GM12872 (cell line): ENCODE results near the gene PRRT4.

Source experiments
- TF ChIP-seq, protein P1 (sequence below): IDR thresholded peaks from 3 replicates; pipeline ENCODE4 v1.5.1; 2011; ENCODE audit warnings: low read depth, mild to moderate bottlenecking, low read length, moderate library complexity; ENCODE audit not compliant: insufficient read depth

Gene PRRT4

DNA sequence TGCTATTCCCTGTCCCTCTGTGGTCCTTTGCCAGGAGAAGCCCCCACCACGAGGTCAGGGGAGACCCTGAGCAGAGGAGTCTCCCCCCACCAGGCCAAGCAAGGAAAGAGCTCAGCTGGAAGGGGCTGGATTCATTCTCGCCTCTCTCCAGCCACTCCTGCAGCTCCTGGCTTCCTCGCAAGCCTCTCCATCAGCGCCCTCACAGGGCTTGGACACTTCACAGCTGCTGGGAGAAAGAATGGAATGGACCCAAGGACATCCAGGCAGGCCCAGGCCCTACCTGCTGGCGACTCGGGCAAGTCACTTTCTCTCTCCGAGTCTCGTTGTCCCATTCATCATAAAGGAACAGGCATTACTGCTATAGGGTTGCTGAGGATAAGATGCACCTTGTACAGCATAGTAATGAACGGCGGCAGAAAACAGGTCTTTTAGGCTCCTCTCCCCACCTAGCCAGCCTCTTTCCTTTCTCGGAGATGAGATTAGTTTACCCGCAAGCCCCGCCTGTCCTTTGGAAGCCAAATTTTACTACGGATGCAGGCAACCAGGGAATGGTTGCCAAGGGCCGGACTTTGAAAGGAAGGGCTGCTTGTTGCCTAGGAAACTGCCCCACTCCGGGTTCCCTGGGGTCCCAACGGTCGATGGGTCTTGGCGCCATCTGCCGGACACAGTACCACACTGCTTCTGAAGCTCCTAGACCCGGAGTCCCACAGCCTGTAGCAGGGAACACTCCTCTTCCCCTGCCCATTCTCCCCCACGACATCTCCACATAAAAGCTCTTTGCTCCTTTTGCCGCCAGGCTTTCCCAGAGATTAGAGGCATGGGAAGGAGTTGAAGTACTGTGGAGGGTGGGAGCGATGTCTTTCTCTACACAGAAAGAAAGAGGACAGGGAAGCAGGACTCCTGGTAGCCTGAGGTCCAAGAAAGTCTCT is 26.0 kb upstream of the PRRT4 start:
- TF ChIP-seq, protein P1, sequence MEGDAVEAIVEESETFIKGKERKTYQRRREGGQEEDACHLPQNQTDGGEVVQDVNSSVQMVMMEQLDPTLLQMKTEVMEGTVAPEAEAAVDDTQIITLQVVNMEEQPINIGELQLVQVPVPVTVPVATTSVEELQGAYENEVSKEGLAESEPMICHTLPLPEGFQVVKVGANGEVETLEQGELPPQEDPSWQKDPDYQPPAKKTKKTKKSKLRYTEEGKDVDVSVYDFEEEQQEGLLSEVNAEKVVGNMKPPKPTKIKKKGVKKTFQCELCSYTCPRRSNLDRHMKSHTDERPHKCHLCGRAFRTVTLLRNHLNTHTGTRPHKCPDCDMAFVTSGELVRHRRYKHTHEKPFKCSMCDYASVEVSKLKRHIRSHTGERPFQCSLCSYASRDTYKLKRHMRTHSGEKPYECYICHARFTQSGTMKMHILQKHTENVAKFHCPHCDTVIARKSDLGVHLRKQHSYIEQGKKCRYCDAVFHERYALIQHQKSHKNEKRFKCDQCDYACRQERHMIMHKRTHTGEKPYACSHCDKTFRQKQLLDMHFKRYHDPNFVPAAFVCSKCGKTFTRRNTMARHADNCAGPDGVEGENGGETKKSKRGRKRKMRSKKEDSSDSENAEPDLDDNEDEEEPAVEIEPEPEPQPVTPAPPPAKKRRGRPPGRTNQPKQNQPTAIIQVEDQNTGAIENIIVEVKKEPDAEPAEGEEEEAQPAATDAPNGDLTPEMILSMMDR = peak; percentile 94

DNA sequence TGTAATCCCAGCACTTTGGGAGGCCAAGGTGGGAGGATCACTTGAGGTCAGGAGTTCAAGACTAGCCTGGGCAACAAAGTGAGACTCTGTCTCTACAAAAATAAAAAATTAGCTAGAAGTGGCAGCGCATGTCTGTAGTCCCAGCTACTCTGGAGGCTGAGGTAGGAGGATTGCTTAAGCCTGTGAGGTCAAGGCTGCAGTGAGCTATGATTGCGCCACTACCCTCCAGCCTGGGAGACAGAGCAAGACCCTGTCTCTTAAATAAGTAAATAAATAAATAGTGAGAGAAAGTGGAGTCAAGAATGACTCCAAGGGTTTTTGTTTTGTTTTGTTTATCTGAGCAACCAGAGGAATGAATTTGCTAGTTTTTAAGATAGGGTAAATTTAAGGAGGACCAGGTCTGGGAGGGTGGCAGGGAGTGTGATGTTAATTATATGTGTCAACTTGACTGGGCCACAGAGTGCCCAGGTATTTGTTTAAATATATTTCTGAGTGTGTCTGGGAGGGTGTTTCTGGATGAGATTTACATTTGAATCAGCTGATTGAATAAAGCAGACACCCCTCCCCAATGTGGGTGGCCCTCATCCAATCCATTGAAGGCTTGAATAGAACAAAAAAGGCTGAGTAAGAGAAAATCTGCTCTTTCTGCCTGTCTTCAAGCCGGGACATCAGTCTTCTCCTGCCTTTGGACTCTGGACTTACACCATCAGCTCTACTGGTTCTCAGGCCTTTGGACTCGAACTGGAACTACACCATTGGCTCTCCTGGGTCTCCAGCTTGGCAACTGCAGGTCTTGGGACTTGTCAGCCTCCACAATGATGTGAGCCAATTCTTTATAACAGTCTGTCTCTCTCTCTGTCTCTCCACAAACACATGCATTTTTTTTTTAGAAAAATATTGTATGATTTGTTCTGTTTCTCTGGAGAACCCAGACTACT is 24.8 kb upstream of the PRRT4 start:
- TF ChIP-seq, protein P1 = no peak

DNA sequence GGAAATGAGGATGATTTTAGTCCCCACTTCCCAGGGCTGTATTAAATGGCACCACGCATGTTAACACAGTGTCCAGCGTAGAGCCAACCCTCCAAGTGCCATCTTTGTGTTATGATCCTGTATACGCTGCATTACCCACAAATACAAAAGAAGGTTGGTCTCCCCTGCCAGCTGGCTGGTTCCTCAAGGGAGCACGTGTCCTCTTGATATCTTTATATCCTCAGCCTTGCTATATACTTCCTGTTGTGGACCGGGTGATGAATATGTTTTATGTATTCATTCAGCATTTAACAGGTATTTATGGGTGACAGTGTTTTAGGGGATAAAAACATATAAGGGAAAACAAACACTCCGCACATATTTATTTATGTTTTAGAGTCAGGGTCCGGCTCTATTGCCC is 23.2 kb upstream of the PRRT4 start:
- TF ChIP-seq, protein P1 = no peak

DNA sequence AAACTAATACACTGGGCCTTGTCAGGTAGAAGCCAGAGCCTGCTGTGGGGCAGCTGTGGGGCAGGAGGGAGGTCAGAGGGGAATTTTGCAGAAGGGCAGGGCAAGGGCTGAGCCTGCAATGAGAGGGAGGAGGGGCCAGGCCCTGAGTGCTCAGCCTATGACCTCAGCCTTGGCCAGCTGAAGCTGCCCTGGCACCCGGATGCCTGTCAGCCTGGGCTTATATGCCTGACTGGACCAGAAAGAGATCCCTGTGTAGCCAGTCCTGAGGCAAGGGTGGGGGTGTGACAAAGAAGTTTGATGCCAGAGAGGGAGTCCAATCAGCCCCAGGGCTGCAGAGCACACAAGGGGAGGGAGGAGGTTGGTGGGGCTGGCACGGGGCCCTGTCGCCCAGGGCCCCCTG is 22.3 kb upstream of the PRRT4 start:
- TF ChIP-seq, protein P1 = no peak

DNA sequence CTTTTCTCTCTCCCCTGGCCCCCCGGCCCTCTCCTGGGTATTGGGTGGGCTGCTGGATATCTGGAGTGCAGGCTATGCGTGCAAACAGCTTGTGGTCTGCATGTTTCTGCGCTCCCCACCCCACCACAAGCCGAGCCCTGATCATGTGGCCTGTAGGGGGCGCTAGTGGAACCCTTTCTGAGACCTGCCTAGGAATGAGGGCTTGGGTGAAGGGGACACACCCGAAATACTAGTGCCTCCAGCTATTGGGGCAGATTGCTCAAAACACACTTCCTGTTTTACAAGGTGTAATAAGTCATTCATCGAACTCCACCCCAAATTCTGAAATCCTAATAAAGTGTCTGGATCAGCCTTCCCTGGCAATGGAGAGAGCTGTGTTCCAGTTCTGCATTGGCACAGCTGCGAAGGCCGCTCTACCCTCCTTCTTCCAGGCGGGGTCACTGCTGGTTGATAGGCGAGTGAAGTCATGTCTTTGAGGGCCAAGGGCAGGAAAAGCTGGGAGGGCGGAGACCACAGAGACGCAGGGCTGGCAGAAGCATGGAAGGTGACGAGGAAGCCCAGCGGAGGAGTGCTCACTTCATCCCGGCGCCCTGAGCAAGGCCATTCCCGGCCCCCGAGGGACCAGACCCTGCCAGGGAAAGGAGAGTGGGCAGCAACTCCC is 19.8 kb upstream of the PRRT4 start:
- TF ChIP-seq, protein P1 = peak; percentile 83

DNA sequence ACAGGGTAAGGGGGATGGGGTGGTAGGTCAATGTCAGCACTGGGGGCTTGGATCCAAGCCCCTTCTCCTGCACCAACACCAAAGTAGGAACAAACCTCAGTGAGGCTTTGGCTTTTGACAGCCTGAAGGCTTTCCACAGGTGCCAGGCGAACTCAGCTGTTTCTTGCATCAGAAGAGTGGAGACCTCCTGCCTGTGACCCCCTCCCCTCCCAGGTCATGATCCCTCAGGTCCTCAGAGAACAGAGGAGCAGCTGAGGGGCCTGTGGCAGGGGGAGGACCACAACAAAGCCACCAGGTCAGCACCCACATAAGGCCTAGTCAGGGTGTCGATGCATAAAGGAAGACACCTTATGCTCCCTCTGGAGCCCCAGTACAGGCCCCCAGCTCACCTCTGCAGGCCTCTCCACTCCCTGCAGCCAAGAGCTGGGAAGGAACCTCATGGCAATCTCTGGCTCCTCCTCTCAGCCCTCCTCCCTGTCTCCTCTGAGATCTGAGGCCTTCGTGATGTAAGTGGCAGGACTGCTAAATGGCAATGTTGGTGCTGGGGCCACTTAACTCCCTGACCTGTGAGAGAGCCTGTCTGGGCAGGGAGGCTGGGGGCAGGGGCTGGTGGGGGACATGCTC is 19.1 kb upstream of the PRRT4 start:
- TF ChIP-seq, protein P1 = no peak
